GM19467 (cell line): ENCODE measurements around the gene E2F2.
"Not testable (repeated sequence)": the region's sequence is repeated elsewhere in the genome, so short reads cannot be mapped to it uniquely, and the experiment has no call there.

Experiments
- ATAC-seq: cut with Tn5 transposase; IDR thresholded peaks from one replicate; pipeline ENCODE4 v1.9.1; 2021; ENCODE audit warnings: mild to moderate bottlenecking, moderate library complexity; ENCODE audit not compliant: unreplicated experiment

The E2F2 gene

DNA sequence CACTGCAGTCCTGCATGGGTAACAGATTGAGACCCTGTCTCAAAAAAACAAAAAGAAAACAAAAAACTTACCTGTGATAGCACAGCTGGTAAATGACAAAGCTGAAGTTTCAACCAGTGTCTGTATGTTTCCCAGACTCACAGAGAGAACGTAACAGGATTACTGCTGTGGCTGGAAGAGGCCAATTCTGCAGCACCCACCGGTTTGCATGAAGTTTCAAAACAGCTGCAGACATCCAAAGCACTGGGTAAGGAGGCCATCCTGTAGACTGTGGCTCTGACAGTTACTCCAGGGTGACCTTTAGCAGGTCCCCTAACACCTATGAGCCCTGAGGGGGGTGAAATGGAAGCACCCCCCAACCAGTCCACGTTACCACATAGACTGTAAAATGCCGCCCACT, 20.8 kb upstream of the E2F2 start:
- ATAC-seq = no peak

DNA sequence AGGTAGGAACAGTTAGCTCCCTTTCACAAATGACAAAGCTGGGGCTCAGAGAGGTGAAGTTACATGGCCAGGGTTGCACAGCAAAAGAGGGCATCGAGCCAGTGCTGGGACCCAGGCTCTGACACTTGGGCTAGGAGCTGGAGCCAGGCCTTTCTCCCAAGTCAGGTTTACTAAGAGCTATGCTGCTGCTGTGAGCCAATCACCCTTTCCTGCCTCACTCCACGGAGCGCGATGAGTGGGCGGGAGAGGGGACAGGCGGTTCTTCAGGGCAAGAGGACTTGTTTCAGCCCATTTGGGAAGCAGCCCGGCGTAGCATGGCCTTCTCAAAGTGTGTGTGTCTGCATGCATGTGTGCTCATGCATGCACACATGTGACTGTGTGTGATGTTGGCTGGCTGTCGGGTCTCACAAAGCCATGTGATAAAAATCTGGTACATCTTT, 17.7 kb upstream of the E2F2 start:
- ATAC-seq = no peak

DNA sequence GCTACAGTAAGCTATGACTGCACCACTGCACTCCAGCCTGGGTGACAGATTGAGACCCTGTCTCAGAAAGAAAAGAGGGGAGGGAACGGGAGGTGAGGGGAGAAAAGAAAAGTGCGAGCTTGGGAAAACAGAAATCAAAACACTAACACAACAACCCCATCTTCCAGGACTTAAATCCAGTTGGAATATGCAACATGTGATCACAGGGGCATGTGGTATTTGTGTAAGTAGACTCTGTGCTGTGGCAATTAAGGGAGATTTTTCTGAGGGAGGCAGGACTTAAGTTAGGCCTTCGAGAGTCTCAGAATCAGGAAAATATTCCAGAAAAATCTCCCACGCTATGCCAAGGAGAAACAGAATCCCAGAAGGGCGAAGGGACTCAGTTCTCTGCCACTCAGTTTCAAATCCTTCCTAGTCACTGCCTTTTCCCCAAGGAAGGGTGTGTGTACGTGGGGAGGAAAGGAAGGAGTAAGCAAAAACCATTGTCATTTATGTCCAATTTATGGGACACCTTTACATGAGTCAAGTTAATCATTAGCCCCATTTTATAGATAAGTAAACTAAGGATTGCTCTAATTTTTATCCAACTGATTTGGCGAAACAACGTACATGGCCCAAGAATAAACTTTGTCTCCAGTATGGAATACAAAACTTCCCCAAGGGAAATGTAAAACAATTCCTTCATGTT, 16.0 kb upstream of the E2F2 start:
- ATAC-seq = no peak

DNA sequence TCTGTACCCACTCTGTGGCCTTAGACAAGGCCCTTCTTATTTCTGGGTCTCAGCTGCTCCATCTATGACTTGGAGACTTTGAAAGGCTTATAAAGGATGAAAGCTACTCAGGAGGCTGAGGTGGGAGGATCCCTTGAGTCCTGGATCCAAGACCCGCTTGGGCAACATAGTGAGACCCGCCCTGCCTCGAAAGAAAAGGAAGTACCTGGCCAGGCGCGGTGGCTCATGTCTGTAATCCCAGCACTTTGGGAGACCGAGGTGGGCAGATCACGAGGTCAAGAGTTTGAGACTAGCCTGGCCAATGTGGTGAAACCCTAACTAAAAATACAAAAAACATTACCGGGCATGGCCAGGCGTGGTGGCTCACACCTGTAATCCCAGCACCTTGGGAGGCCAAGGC, 14.8 kb upstream of the E2F2 start:
- no peak for ATAC-seq

DNA sequence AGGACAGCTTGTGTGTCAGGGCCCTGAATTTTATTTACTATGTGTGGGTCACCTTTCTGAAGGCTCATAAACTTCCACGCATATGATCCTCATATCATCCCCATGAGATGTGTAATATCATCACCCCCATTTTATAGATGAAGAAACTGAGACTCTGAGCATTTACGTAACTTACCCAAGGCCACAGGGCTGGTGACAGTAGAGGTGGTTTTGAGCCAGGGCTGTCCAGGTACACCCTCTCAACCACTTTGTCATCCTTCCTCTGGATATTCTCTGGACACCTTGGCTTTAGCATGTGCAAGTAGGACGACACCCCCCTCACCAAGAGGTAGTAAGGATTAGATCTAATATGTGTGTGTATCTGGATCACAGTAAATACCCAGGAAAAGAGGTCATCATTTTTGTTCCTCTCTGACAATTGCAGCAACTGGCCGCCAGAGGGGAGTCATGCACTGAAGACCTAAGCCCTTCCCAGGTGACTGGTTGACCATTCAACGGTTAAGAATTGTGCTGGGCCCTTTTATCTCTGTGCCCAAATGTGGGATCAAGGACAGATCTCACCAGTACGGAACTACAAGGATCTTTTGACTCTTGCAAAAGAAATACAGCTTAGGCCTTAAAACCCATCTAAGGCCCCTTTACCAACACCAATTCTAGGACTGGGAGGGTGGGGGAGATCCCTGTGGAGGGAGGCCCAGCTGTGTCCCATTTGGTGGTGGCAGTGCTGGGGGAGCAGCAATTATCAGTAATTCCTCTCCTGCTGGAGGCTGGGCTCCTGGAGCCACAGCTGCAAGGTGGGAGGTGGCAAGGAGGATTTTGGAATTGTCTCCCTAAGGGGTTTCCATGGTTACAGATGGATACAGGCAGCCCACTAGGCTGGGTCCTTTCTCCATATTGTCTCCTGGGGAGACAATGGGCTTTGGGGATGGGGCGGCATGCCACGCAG, 13.7 kb upstream of the E2F2 start:
- ATAC-seq = no peak

DNA sequence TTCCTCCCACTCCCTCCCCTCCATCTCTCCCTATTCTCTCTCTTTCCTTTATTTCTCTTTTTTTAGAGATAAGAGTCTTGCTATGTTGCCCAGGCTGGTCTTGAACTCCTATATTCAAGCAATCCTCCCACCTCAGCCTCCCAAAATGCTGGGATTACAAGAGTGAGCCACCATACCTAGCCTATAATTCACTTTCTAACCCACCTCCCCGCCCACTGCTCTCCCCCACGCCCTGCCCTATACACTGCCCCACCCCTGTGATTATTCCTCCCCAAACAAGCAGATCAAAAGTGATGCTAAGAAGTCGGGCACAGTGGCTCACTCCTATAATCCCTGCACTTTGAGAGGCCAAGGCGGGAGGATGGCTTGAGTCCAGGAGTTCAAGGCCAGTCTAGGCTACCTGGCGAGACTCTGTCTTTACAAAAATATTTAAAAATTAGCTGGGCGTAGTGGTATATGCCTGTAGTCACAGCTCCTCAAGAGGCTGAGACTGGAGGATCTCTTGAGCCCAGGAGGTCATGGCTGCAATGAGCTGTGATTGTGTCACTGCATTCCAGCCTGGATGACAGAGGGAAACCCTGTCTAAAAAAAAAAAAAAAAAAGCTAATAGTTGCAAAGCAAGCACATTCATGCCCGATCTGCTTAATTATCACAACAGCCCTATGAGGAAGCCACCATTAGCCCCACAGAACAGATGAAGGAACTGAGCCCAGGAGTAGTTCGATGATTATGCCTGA, 12.8 kb upstream of the E2F2 start:
- ATAC-seq = no peak

DNA sequence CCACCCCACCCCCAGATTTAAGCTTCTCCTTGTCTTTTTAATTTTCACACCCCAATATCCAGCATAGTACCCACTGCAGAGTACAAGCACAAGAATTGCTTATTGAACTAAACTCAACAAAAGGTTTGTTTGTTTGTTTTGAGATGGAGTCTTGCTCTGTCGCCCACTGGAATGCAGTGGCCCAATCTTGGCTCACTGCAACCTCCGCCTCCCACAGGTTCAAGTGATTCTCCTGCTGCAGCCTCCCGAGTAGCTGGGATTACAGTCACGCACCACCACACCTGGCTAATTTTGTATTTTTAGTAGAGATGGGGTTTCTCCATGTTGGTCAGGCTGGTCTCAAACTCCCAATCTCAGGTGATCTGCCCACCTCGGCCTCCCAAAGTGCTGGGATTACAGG, 11.9 kb upstream of the E2F2 start:
- ATAC-seq = not testable (repeated sequence)

DNA sequence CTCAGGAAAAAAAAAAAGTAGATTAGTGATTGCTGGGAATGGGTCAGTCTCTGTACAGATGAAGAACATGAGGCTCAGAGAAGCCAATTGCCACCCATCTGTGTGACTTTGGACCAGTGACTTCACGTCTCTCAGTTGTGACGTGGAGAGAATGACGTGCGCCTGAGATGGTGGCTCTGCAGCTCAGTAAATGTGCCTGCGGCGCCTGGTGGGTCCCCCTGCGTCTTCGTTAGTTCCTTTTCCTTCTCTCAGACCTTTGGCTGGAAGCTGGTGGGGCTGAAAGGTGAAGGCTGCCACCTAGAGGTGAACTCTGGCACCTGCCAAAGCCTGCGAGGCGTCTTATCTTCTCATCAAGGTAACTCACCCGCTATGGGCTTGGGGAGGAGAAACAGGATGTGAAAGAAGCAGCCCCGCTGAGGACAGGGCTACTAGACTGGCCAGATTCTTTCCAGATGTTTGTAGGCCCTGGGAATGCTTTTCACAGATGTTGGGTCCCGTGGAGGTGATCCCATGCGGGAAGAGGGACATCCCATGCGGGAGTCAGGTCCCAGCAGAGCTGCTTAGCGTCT, 8.7 kb upstream of the E2F2 start:
- peak; percentile 79 for ATAC-seq

DNA sequence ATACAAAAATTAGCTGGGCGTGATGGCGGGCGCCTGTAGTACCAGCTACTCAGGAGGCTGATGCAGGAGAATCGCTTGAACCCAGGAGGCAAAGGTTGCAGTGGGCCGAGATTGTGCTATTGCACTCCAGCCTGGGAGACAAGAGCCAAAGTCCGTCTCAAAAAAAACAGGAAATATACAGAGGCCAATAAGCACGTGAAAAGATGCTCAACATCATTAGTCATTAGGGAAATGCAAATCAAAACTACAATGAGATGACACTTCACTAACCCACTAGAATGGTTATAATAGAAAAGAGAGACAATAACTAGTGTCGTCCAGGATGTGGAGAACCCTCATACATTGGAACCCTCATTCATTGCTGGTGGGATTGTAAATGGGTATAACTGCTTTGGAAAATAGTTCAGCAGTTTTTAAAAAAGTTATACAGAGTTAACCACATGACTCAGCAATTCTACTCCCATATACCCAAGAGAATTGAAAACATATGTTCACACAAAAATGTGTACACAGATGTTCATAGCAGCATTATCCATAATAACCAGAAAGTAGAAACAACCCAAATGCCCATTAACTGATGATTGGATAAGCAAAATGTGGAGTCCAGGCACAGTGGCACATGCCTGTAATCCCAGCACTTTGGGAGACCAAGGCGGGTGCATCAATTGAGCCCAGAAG, 6.4 kb upstream of the E2F2 start:
- no peak for ATAC-seq

DNA sequence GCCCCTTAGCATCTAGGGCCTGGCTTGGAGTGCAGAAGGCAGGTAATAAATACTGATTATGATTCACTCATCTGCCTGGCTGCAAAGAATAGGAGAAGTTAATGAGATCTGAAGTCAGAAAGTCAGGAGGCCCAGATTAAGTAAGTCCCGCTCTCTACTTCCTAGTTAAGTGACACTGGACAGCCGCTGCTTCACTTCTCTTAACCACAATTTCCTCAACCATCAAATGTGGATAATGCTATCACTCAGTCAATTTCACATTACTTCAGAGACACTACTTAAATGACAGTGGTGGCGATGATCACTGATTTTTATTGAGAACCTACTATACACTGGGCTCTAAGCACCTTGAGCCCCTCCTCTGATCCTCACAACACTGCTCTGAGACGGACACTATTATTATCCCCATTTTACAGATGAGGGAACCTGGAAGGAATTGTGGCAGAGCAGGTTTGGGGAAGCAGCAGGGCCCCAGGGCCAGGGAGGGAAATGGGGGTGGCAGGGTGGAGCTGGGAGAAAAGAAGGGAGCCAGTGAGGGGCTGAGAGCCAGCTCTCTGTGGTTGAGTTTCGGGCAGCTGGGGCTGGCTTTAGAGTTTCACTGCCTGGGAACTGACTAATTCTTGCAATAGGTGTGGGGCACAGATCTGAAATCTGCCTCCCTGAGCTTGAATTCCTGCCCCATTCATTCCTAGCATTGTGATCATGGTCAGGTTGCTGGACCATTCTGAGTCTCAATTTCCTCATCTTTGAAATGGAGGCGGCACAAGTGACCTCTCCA, 2.4 kb upstream of the E2F2 start:
- ATAC-seq = no peak

DNA sequence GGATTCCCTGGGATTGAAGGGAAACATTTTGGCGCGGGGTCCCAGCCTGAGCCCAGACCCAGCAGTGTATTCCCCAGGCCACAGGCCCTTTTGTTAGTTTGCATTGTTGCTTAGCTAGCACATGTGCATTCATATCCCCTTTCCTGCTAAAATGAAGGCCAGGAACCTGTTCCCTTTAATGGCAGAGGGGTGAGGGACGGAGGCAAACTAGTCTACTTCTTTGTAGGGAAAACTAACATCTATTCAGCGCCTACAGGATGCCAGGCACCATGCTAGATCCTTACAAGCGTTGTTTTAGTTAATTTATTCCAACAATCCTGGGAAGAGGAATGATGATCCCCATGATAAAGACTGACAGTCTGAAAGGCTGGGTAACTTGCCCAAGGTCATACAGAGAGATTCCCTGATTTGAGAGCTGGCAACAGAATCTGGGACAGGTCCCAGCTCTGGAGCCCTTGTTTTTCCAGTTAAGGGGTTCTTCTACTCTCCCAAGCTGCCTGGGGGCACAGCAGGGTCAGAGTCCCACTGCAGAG, 595 bp upstream of the E2F2 start:
- no peak for ATAC-seq

DNA sequence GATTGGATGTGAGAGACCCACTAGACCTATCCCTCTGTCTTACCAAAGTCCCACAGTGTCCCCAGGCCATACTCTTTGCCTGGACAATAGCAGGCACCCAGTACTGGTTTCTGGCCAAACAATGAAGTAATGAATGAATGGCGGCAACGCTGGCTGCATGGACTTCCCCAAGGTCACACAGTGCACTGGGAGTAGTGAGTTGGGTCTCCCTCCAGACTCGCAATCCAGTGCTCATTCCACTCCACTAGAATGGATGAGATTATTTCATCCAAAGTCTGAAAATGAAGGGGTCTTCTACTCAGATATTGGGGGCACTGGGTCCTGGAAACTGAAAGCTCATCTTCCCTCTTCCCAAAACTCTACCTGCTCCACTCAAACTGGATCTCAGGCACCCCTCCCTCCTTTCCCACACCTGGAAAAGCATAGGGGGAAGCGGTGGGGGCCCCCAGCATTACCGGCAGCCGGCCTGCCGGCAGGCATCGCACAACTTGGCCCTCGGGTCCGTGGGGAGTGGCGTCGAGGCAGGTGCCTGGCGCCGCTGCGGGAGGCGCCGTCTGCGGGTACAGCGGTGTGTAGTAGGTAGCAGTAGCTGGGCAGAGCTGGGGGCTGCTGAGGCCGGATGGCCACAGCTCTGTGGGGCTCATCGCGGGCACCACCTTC, 816 bp downstream of the E2F2 start:
- no peak for ATAC-seq

DNA sequence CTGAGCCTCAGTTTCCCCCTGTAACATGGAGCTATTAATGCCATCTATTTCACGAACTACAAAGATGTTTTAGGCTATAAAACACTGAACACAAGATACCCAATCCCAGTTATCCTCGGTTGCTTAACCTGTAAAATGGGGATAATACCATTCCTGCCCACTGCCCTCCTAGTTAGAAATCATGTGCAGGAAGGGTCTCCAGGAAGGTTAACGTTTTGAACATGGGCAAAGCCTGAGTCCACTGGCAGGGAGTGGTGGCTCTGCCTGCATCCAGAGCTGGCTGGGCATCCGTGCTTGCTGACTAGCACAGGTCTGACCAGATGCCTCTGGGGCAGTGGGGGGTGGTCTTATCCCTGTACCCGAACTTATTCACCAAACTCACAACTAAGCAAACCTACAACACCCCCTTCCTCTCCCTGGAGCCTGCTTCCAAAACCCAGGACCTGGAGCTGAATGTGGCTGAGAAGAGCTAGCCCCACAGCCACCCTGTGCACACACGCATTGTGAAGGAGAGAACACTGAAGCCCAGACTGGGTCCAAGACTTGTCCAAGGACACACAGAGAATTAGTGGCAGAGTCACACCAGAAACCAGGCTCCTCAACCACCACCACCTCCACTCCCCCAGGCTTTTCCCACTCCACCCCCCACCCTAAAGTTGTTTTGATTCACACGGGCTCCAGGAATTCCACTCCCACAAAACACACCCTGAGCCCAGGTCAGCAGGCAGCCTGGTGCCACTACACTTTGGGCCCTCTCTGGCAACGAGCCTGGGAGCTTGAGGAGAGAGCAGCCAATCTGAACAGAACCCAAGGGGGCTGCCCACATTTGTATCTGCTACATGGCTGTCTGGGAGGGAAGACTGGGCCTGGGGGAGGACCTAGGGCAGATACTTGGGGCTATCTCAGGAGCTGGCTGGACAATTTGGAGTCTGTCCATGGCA, 1.6 kb downstream of the E2F2 start:
- ATAC-seq = no peak

DNA sequence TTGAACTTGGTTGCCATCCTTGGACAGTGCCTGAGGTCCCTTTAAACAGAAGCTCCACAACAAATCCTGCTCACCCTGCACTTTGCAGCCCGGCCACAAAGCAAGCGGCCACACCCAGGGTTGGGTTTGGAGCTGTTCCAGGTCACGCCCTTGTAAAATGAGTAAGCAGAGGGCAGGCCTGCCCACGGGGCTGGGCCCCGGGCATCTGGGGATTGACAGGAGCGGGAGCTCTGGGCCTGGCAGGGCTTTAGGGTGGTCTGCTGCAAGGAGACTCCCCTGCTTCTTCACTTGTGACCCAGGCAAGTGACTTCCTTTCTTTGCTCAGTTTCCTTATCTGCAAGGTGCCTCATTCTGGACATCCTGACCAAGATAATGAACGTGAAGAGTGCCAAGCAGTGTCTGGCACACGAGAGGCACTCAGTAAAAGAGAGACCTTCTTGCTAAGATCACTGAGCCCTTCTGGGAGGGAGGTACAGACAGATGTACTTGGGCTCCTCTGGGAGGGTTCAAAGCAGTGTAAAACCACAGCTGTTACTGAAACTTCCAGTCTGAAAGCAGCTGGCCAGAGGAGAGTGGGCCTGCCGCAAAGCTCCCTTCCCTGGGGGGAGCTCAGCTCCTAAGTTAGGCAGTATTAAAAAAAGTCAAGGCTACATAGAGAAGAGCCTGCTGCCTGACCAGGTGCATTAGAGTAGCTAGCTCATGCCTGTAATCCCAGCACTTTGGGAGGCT, 2.6 kb downstream of the E2F2 start:
- ATAC-seq = peak; percentile 44

DNA sequence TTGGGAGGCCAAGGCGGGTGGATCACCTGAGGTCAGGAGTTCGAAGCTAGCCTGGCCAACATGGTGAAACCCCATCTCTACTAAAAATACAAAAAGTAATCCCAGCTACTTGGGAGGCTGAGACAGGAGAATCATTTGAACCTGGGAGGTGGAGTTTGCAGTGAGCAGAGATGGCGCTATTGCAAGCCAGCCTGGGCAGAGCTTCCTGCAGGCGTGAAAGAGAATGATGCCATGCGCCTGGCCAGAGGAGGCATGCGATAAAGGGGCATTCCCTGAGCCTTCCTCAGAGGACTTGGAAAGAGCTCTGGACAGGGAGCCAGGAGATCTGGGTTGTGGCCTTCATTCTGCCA, 3.2 kb downstream of the E2F2 start:
- ATAC-seq = no peak

DNA sequence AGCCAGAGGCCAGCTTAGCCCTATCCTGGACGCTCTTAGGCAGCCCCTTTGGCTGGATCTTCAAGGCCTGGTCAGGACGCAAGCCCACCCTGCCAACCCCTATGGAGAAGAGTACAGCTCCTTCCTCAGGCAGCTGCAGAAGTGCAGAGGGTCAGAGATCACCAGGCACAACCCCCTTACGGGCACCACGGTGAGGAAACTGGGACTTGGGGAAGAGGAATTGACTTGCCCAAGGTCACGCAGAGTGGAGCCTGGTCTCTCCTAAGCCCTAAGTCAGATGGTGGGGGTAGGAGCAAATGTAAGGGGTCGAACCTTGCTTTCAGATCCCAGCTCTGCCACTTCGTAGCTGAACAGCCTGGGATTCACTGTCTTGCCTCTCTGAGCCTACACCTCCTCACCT, 3.7 kb downstream of the E2F2 start:
- ATAC-seq = no peak

DNA sequence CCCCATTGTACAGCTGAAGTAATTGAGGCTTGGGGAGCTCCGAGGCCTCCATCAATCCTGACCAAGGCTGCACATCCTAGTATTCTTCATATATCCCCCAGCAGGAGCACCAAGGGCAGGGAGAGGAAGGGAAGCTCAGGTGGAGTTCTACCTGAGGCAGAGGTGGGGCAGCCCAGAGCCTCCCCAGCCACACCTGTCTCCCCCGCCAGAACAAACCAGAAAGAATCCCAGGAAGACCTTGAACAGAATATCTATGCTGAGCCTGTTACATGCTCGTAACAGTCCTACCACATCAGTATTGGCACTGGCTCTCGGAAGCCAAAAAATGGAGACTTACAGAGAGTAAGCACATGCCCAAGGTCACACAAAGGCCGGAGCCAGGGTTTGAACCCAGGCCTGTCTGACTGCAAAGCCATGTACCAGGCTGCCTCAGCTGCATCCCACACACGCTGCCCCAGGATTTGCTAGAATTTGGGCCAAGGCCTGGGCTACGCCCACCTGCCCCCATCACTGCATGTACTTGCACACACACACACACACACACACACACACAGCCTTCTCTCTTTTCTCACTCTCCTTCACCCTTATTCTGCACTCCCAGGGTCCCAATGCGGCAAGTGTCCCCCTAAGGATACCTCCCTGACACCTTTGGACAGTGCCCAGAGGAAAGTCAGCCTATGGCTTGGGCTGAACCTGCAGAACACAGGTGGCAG, 4.5 kb downstream of the E2F2 start:
- ATAC-seq = no peak
